GM23338 (cell line): ENCODE results near the gene ALDH1A2. TPM values are rescaled to one million over a fixed set of nuclear protein-coding genes. Genes with fewer than 3 reads are reported as not detected.
A peak's percentile ranks its signal among the peaks of the same experiment; 100 is the strongest.

Source experiments
- ATAC-seq: fragments of 200-7000 bp; cut with Tn5 transposase; 3 replicates; pipeline ENCODE4 v1.9.1; 2020
- DNase-seq: peaks from one replicate; pipeline ENCODE4 v3.0.0-alpha.2; 2015; ENCODE audit warnings: low spot score
- H2AFZ ChIP-seq: fragments of 200-600 bp; sonication (generic); 2 replicates; pipeline ENCODE4 v1.8.0; 2016; ENCODE audit warnings: antibody characterized with exemption, mild to moderate bottlenecking, moderate library complexity
- H3F3A ChIP-seq: fragments of 200-600 bp; sonication (generic); replicated peaks from 2 replicates; pipeline ENCODE4 v1.8.0; 2017; ENCODE audit warnings: antibody characterized with exemption, mixed run types, low read depth
- H3K27ac ChIP-seq: fragments of 200-600 bp; sonication (generic); 2 replicates; pipeline ENCODE4 v1.6.1; 2016; ENCODE audit warnings: low read depth
- H3K27me3 ChIP-seq: fragments of 200-600 bp; sonication (generic); 2 replicates; pipeline ENCODE4 v1.8.0; 2016; ENCODE audit warnings: mild to moderate bottlenecking, mixed run types, moderate library complexity; ENCODE audit not compliant: insufficient read depth
- H3K36me3 ChIP-seq: fragments of 200-600 bp; sonication (generic); 2 replicates; pipeline ENCODE4 v1.8.0; 2016; ENCODE audit warnings: mild to moderate bottlenecking; ENCODE audit not compliant: insufficient read depth
- H3K4me1 ChIP-seq: fragments of 200-600 bp; sonication (generic); 2 replicates; pipeline ENCODE4 v1.8.0; 2016; ENCODE audit warnings: mild to moderate bottlenecking, moderate library complexity; ENCODE audit not compliant: insufficient read depth
- H3K4me2 ChIP-seq: fragments of 200-600 bp; sonication (generic); 2 replicates; pipeline ENCODE4 v1.7.1; 2017; ENCODE audit warnings: mixed run types
- H3K4me3 ChIP-seq: fragments of 200-600 bp; sonication (generic); 2 replicates; pipeline ENCODE4 v1.6.1; 2016; ENCODE audit warnings: mixed run types
- H3K79me2 ChIP-seq: fragments of 200-600 bp; sonication (generic); replicated peaks from 2 replicates; pipeline ENCODE4 v1.8.0; 2017; ENCODE audit warnings: mild to moderate bottlenecking; ENCODE audit not compliant: insufficient read depth
- H3K9me2 ChIP-seq: fragments of 200-600 bp; sonication (generic); 2 replicates; pipeline ENCODE4 v1.8.0; 2017; ENCODE audit not compliant: insufficient read depth
- H4K20me1 ChIP-seq: fragments of 200-600 bp; sonication (generic); replicated peaks from 2 replicates; pipeline ENCODE4 v1.8.0; 2017; ENCODE audit warnings: mild to moderate bottlenecking; ENCODE audit not compliant: insufficient read depth
- H3K27ac Mint-ChIP-seq: 2 replicates; pipeline ENCODE4 v1.8.0; 2020; ENCODE audit warnings: inconsistent platforms, mild to moderate bottlenecking, moderate library complexity, mixed read lengths
- H3K27me3 Mint-ChIP-seq: 3 replicates; pipeline ENCODE4 v1.8.0; 2022; ENCODE audit warnings: low read depth, mild to moderate bottlenecking, moderate library complexity, mixed read lengths, inconsistent platforms; ENCODE audit not compliant: insufficient read depth, poor library complexity
- H3K36me3 Mint-ChIP-seq: 3 replicates; pipeline ENCODE4 v1.8.0; 2021; ENCODE audit warnings: low read depth, mild to moderate bottlenecking, inconsistent platforms, moderate library complexity, mixed read lengths
- H3K4me1 Mint-ChIP-seq: 3 replicates; pipeline ENCODE4 v1.8.0; 2020; ENCODE audit warnings: mild to moderate bottlenecking, inconsistent platforms, mixed read lengths
- H3K4me3 Mint-ChIP-seq: 3 replicates; pipeline ENCODE4 v1.8.0; 2021; ENCODE audit warnings: moderate library complexity, mild to moderate bottlenecking, inconsistent platforms, mixed read lengths
- H3K9me3 Mint-ChIP-seq: 3 replicates; pipeline ENCODE4 v1.8.0; 2020; ENCODE audit warnings: moderate library complexity, mild to moderate bottlenecking, inconsistent platforms, mixed read lengths
- EZH2 ChIP-seq: fragments of 200-600 bp; sonication (generic); IDR thresholded peaks from one replicate; pipeline ENCODE4 v1.8.0; 2017; ENCODE audit warnings: antibody characterized with exemption, mild to moderate bottlenecking, low read depth; ENCODE audit not compliant: unreplicated experiment
- EZH2phosphoT487 ChIP-seq: fragments of 200-600 bp; sonication (generic); IDR thresholded peaks from one replicate; pipeline ENCODE4 v1.8.1; 2018; ENCODE audit warnings: antibody characterized with exemption; ENCODE audit not compliant: unreplicated experiment
- JUNB ChIP-seq: IDR thresholded peaks from one replicate; pipeline ENCODE4 v1.6.1; 2016; ENCODE audit warnings: antibody characterized with exemption; ENCODE audit not compliant: unreplicated experiment
- NANOG ChIP-seq: IDR thresholded peaks from 2 replicates; pipeline ENCODE4 v1.6.1; 2016; ENCODE audit warnings: antibody characterized with exemption, borderline replicate concordance
- POLR2AphosphoS5 ChIP-seq: IDR thresholded peaks from 2 replicates; pipeline ENCODE4 v1.6.1; 2016; ENCODE audit warnings: antibody characterized with exemption, low read depth
- REST ChIP-seq: IDR thresholded peaks from one replicate; pipeline ENCODE4 v1.6.1; 2018; ENCODE audit warnings: antibody characterized with exemption; ENCODE audit not compliant: unreplicated experiment
- STAT1 ChIP-seq: IDR thresholded peaks from one replicate; pipeline ENCODE4 v1.6.1; 2016; ENCODE audit warnings: antibody characterized with exemption; ENCODE audit not compliant: unreplicated experiment
- ZNF114 ChIP-seq: fragments of 250-450 bp; sonication (Bioruptor Pico); IDR thresholded peaks from 2 replicates; pipeline ENCODE4 v1.5.0; 2020; ENCODE audit warnings: mild to moderate bottlenecking, moderate library complexity
- ZNF331 ChIP-seq: fragments of 250-450 bp; sonication (Bioruptor Pico); IDR thresholded peaks from 2 replicates; pipeline ENCODE4 v1.5.0; 2020; ENCODE audit warnings: low read depth, mild to moderate bottlenecking, moderate library complexity
- ZNF462 ChIP-seq: fragments of 250-450 bp; sonication (Bioruptor Pico); IDR thresholded peaks from 2 replicates; pipeline ENCODE4 v1.5.0; 2020; ENCODE audit warnings: mild to moderate bottlenecking, moderate library complexity
- polyA plus RNA-seq: library from polyadenylated mRNA; unstranded; fragments of >200 nt; fragmentation: Nextera tagmentation; extraction: Ambion mirVana; gene quantifications from 2 replicates; pipeline ENCODE4 v1.2.1, GENCODE V29; 2016
- total RNA-seq: library from RNA; depleted of rRNA; stranded (reverse); fragments of >200 nt; shearing (Covaris generic); gene quantifications from 2 replicates; pipeline ENCODE4 v1.2.3, GENCODE V29; 2014

ALDH1A2 gene
- total and polyA plus RNA-seq, 2 experiments from 2014 or later, result 0.80 TPM; not detected in 1

GRCh38 chr15:57957113-57957512 is 108.4 kb downstream of the ALDH1A2 start:
- Histone ChIP-seq H3K9me2 (no peaks in the 10 kb centered on the region), H3K4me2 (no peak overlapping the region), H3K36me3 (no peaks in the 10 kb centered on the region), H3K4me1 (no peaks in the 10 kb centered on the region), H3F3A (no peaks in the 10 kb centered on the region), H3K27me3 (no peaks in the 10 kb centered on the region), H3K27ac (no peak overlapping the region), H3K4me3 (no peak overlapping the region), H2AFZ (peak overlapping the region; percentile 14; the same call in 1 of the 2 replicates), H3K79me2 (no peaks in the 10 kb centered on the region), H4K20me1 (no peaks in the 10 kb centered on the region)
- no peak for TF ChIP-seq REST
- TF ChIP-seq STAT1, result no peak
- TF ChIP-seq ZNF331, result no peak
- TF ChIP-seq JUNB, result no peak
- no peak for TF ChIP-seq EZH2phosphoT487
- H3K36me3 Mint-ChIP-seq, result no peaks in the 10 kb centered on the region
- no peaks in the 10 kb centered on the region; the same call in 2 of the 3 replicates for H3K9me3 Mint-ChIP-seq
- DNase-seq, result no peak
- no peaks in the 10 kb centered on the region for H3K4me1 Mint-ChIP-seq
- H3K27ac Mint-ChIP-seq, result no peak overlapping the region
- H3K27me3 Mint-ChIP-seq, result no peaks in the 10 kb centered on the region
- H3K4me3 Mint-ChIP-seq, result no peak overlapping the region
- ATAC-seq, result no peak

- Mint-ChIP-seq H3K4me3 (no peak overlapping the region), H3K4me1 (no peaks in the 10 kb centered on the region), H3K27me3 (no peaks in the 10 kb centered on the region), H3K27ac (no peak overlapping the region), H3K9me3 (no peaks in the 10 kb centered on the region; the same call in 2 of the 3 replicates), H3K36me3 (no peaks in the 10 kb centered on the region)
- Histone ChIP-seq H3K36me3 (no peaks in the 10 kb centered on the region), H2AFZ (no peak overlapping the region), H3K27ac (no peak overlapping the region), H3K4me3 (no peak overlapping the region), H4K20me1 (no peaks in the 10 kb centered on the region), H3K4me1 (no peaks in the 10 kb centered on the region), H3F3A (no peaks in the 10 kb centered on the region), H3K4me2 (no peak overlapping the region), H3K27me3 (no peaks in the 10 kb centered on the region), H3K9me2 (no peaks in the 10 kb centered on the region), H3K79me2 (no peaks in the 10 kb centered on the region)
- no peak for DNase-seq
- ATAC-seq, result no peak
- TF ChIP-seq REST (no peak), EZH2 (no peak), ZNF462 (CRISPR knock-in tag) (no peak), NANOG (no peak), ZNF114 (CRISPR knock-in tag) (no peak), POLR2AphosphoS5 (no peak)
Measured at GRCh38 chr15:57953874-57954273, 111.6 kb downstream of the ALDH1A2 start.
